Measurements from ENCODE around the gene KAT8.

KAT8 gene

DNA sequence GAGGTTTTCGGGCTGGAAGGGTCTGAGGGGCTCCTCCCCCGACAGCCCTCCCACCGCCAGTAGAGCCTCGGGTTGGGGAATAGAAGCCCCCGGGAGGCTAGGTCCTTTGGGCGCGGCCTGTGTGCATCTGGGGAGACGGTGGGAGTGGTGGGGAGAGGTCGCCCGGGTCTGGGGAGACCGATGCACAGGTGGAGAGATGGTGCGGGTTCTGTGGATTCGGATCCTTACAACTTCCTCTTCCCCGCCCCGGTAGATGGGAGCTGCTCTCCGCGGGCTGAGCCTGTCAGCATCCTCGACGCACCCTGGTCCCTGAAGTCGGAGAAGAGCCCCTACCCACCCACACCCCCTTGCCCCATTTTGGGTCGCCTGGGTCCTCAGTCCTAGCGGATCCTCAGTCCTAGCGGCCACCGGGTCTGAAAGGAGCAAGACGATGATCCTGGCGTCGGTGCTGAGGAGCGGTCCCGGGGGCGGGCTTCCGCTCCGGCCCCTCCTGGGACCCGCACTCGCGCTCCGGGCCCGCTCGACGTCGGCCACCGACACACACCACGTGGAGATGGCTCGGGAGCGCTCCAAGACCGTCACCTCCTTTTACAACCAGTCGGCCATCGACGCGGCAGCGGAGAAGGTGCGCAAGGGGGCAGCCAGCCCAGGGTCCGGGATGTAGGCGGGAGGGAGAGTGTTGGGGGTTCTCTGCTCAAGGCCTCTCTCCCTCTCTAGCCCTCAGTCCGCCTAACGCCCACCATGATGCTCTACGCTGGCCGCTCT lies 8.5 kb upstream of the KAT8 start:
- no peak for DNase-seq

- no peak for DNase-seq
These were observed 7.8 kb upstream of the KAT8 start for GRCh38 chr16:31109622-31110021.

- DNase-seq, result no peak
These were observed 7.1 kb upstream of the KAT8 start for GRCh38 chr16:31110106-31111034.

DNA sequence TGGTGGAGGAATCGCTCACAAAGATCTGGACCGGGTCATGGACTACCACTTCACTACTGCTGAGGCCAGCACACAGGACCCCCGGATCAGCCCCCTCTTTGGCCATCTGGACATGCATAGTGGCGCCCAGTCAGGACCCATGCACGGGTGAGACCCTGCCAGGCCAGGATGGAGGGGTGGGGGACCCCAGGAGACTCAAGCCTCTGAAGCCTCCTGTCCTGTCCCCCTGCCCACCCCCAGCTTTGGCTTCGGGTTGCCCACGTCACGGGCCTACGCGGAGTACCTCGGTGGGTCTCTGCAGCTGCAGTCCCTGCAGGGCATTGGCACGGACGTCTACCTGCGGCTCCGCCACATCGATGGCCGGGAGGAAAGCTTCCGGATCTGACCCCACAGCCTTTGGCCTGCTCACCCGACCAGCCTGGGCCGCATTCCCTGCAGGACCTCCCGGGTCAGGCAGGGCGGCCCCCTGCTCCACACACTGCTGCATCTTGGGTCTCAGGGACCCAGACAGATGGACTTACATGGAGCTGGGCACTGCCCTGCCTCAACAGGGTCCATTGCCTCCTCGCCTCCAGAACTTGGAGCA lies 5.5 kb upstream of the KAT8 start:
- no peak for DNase-seq

GRCh38 chr16:31112711-31113110 lies 4.8 kb upstream of the KAT8 start:
- no peak for DNase-seq

GRCh38 chr16:31113121-31114120 lies 4.0 kb upstream of the KAT8 start:
- peak; percentile 14 to 71 for DNase-seq

GRCh38 chr16:31114468-31114867 lies 3.0 kb upstream of the KAT8 start:
- no peak for DNase-seq

DNA sequence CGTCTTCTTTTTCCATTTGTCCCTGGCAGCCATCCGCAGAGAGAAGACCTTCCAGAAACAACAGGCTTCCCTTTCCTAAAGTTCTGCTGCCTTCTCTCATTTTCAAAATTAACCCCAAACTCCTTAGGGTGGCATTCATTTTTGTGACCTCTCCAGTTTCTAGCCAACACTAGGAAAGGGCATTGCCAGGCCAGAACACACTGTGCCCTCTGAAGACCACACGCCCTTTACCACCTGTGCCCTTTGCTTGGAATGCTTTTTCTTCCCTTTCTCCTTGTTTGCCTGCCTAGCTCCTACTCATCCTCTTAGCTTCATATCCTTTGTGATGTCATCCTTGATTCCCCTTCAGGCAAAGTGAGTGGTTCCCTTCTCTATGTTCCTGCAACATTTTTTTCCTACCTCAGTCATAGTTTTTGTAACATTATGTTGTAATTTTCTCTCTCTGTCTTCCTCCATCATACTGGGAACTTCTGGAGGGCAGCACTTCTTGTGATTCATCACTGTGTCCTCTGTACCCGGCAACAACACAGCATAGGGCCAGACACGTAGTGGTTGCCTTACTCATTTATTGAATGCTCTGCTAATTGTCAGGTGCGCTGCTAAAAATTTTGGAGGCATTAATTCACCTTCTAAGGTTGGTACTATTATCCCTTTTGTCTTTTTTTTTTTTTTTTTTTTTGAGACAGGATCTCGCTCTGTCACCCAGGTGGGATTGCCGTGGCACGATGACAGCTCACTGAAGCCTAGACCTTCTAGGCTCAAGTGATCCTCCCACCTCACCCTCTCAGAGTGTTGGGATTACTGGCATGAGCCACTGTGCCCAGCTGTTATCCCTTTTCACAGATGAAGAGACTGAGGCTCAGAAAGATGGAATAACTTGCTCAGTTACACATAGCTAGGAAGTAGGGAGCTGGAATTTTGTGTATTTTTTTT lies 1.0 kb downstream of the KAT8 start:
- DNase-seq, result no peak

DNA sequence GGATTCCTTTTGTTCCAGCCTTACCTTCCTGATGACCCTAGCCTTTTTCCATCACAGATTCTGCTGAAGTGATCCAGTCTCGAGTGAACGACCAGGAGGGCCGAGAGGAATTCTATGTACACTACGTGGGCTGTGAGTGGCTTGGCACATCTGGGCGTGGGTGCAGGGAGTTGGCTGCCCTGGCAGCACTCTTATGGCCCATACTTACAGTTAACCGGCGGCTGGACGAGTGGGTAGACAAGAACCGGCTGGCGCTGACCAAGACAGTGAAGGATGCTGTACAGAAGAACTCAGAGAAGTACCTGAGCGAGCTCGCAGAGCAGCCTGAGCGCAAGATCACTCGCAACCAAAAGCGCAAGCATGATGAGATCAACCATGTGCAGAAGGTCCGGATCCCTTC lies 2.7 kb downstream of the KAT8 start:
- no peak for DNase-seq

GRCh38 chr16:31125844-31126243 lies 8.4 kb downstream of the KAT8 start:
- DNase-seq, result no peak

- no peak for DNase-seq
These were observed 9.7 kb downstream of the KAT8 start for GRCh38 chr16:31127182-31127581.

GRCh38 chr16:31128711-31129567 lies 11.5 kb downstream of the KAT8 start:
- DNase-seq, result peak; percentile 59 to 78

DNA sequence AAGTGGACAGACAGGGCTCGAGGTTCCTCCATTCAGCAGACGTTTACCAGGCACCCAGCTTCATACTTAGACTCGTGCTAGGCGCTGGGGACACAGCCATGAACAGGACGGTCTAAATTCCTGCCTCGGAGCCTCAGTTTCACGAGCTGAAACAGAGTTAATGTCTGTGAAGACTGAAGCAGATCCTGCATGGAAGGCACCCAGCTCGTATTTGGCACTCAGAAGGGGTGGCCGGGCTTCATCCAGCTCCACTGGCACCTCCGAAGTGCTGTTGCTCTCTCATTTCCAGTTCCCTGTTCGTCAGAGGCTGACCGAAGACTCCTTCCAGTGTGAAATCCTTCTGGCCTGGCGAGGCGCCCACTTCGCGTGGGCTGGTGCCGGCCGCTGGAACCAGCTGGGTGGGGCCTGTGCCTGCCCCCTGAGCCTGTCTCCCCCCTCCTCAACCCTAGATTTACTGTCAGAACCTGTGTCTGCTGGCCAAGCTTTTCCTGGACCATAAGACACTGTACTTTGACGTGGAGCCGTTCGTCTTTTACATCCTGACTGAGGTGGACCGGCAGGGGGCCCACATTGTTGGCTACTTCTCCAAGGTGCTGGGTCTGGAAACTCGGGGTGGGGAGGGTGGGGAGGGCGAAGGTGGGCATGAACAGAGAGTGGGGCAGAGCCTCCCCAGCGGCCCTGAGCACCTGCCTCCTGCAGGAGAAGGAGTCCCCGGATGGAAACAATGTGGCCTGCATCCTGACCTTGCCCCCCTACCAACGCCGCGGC lies 12.3 kb downstream of the KAT8 start:
- DNase-seq, result peak in 1 of 2 donors; percentile 62

- no peak for DNase-seq
These were observed 12.9 kb downstream of the KAT8 start for GRCh38 chr16:31130336-31130891.

DNA sequence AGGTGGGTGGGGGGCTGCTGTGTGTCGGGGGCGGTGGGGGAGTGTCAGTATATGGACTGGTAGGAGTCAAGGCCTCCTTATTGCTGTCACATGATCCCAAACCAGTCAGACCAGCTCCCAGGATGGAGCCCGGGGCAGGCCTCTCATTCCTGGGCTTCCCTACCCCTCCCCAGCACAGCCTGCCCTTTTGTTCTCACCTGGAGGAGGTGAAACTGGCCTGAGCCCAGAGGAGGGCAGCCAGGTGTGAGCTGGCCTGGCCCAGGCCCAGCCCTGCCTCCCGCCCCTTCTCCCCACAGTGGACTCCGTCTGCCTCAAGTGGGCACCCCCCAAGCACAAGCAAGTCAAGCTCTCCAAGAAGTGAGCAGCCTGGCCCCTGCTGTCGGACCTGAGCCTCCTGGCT lies 13.4 kb downstream of the KAT8 start:
- no peak for DNase-seq

DNA sequence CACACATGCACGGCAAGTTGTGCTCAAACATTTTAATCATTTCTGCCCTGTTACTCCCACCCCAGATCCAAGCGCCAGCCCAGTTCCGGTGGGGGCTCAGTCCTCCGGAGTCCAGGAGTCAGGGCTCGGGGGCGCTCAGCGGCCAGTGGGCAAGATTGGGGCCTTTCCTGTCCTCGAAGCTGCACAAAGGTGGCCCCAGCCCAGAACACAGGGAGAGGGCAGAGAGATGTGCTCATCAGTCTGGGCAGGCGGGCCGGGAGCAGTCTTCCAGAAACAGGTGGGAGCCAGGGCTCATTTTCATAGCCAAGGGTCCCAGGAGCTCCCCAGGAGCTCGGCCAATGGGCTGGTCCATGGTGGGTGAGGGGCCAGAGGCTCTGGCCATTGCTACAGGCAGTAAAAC lies 14.0 kb downstream of the KAT8 start:
- no peak for DNase-seq

DNA sequence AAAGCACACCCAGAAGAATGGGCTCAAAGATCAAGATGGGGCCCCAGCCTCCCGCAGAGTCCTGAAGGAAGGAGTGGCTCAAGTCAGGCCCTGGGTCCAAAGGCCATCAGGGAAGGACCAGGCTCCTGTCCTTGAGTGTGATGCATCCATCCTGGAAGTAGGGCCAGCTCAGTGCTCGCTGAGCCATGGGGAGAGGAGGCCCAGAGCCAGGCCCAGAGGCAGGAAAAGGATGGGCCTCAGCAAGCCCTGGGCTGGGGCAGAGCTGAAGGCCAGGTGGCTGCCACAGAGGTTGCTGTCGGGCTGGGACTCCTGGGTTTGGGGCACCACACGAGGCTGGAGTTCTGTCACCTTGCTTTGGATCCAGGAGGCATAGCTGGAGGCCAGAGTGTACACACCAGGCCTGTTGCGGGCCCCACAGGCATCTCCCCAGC lies 14.4 kb downstream of the KAT8 start:
- DNase-seq, result no peak

GRCh38 chr16:31132303-31132979 lies 15.0 kb downstream of the KAT8 start:
- no peak for DNase-seq
